H9 (cell line): ENCODE data around the gene PDXDC1. TPM values are rescaled to one million over a fixed set of nuclear protein-coding genes. Genes with fewer than 3 reads are reported as not detected.
"Not testable (repeated sequence)": the region's sequence is repeated elsewhere in the genome, so short reads cannot be mapped to it uniquely, and the experiment has no call there.

Experiments
- DNase-seq: peaks from one replicate; pipeline ENCODE4 v3.0.0-alpha.2; 2017
- H2AFZ ChIP-seq: one replicate; pipeline ENCODE4 v1.6.1; 2013; ENCODE audit warnings: mild to moderate bottlenecking, low read length, control low read depth, moderate library complexity
- H2AK5ac ChIP-seq: 2 replicates; pipeline ENCODE4 v1.6.1; 2013; ENCODE audit warnings: low read length, control low read depth, mixed read lengths; ENCODE audit not compliant: insufficient read length
- H2BK120ac ChIP-seq: one replicate; pipeline ENCODE4 v1.6.1; 2013; ENCODE audit warnings: low read depth, mild to moderate bottlenecking, low read length, control low read depth, inconsistent platforms; ENCODE audit not compliant: poor library complexity, severe bottlenecking
- H2BK12ac ChIP-seq: 2 replicates; pipeline ENCODE4 v1.6.1; 2013; ENCODE audit warnings: low read length, control low read depth, mixed read lengths, low read depth; ENCODE audit not compliant: insufficient read length
- H2BK15ac ChIP-seq: 2 replicates; pipeline ENCODE4 v1.6.1; 2013; ENCODE audit warnings: low read depth, low read length, control low read depth
- H2BK20ac ChIP-seq: one replicate; pipeline ENCODE4 v1.6.1; 2013; ENCODE audit warnings: low read depth, mild to moderate bottlenecking, low read length, control low read depth, inconsistent platforms; ENCODE audit not compliant: poor library complexity, severe bottlenecking
- H2BK5ac ChIP-seq: 2 replicates; pipeline ENCODE4 v1.6.1; 2013; ENCODE audit warnings: low read length, control low read depth, mixed read lengths; ENCODE audit not compliant: insufficient read length
- H3K14ac ChIP-seq: 2 replicates; pipeline ENCODE4 v1.6.1; 2013; ENCODE audit warnings: low read length, control low read depth; ENCODE audit not compliant: insufficient read depth
- H3K18ac ChIP-seq: 2 replicates; pipeline ENCODE4 v1.6.1; 2013; ENCODE audit warnings: low read depth, mild to moderate bottlenecking, mixed read lengths, low read length, control low read depth; ENCODE audit not compliant: insufficient read length
- H3K23ac ChIP-seq: 2 replicates; pipeline ENCODE4 v1.6.1; 2013; ENCODE audit warnings: low read length, control low read depth, mixed read lengths, low read depth; ENCODE audit not compliant: insufficient read length
- H3K23me2 ChIP-seq: 2 replicates; pipeline ENCODE4 v1.6.1; 2013; ENCODE audit warnings: low read depth, mild to moderate bottlenecking, mixed read lengths, low read length, control low read depth; ENCODE audit not compliant: insufficient read length, poor library complexity, severe bottlenecking
- H3K27ac ChIP-seq: 2 replicates; pipeline ENCODE4 v1.5.1; 2013; ENCODE audit warnings: low read length, control low read depth, mixed read lengths, low read depth; ENCODE audit not compliant: insufficient read length
- H3K27me3 ChIP-seq: 2 replicates; pipeline ENCODE4 v1.6.1; 2013; ENCODE audit warnings: low read length, control low read depth, inconsistent platforms; ENCODE audit not compliant: insufficient read depth
- H3K4ac ChIP-seq: 2 replicates; pipeline ENCODE4 v1.6.1; 2013; ENCODE audit warnings: low read depth, mild to moderate bottlenecking, control low read depth, inconsistent platforms, low read length, moderate library complexity
- H3K4me1 ChIP-seq: 2 replicates; pipeline ENCODE4 v1.6.1; 2013; ENCODE audit warnings: low read length, control low read depth, inconsistent platforms; ENCODE audit not compliant: insufficient read depth
- H3K4me2 ChIP-seq: 2 replicates; pipeline ENCODE4 v1.6.1; 2013; ENCODE audit warnings: low read length, control low read depth, mixed read lengths; ENCODE audit not compliant: insufficient read length, insufficient read depth
- H3K56ac ChIP-seq: 2 replicates; pipeline ENCODE4 v1.6.1; 2013; ENCODE audit warnings: low read depth, mild to moderate bottlenecking, mixed read lengths, low read length, control low read depth; ENCODE audit not compliant: insufficient read length
- H3K79me1 ChIP-seq: 2 replicates; pipeline ENCODE4 v1.6.1; 2013; ENCODE audit warnings: low read depth, mild to moderate bottlenecking, moderate library complexity, low read length, control low read depth, inconsistent platforms; ENCODE audit not compliant: insufficient read depth, poor library complexity, severe bottlenecking
- H3K79me2 ChIP-seq: 2 replicates; pipeline ENCODE4 v1.6.1; 2013; ENCODE audit warnings: low read length, control low read depth, inconsistent platforms; ENCODE audit not compliant: insufficient read depth
- H3K9ac ChIP-seq: 2 replicates; pipeline ENCODE4 v1.6.1; 2013; ENCODE audit warnings: low read length, control low read depth, mixed read lengths; ENCODE audit not compliant: insufficient read length; ENCODE audit errors: extremely low read depth
- H3K9me3 ChIP-seq: one replicate; pipeline ENCODE4 v1.6.1; 2013; ENCODE audit warnings: low read depth, low read length, inconsistent platforms; ENCODE audit not compliant: control insufficient read depth
- H3T11ph ChIP-seq: one replicate; pipeline ENCODE4 v1.6.1; 2013; ENCODE audit warnings: mild to moderate bottlenecking, low read length, control low read depth, inconsistent platforms
- H4K20me1 ChIP-seq: one replicate; pipeline ENCODE4 v1.6.1; 2013; ENCODE audit not compliant: control insufficient read depth, insufficient read length, insufficient read depth
- H4K5ac ChIP-seq: 2 replicates; pipeline ENCODE4 v1.6.1; 2013; ENCODE audit warnings: low read depth, mild to moderate bottlenecking, mixed read lengths, low read length, control low read depth; ENCODE audit not compliant: insufficient read length
- H4K8ac ChIP-seq: replicated peaks from 2 replicates; pipeline ENCODE4 v1.6.1; 2013; ENCODE audit warnings: low read length, control low read depth, mixed read lengths, low read depth; ENCODE audit not compliant: insufficient read length
- H4K91ac ChIP-seq: 2 replicates; pipeline ENCODE4 v1.6.1; 2013; ENCODE audit warnings: low read depth, mild to moderate bottlenecking, moderate library complexity, mixed read lengths, low read length, control low read depth; ENCODE audit not compliant: insufficient read length
- H3K27ac Mint-ChIP-seq, 3 experiments: 2 replicates in 2 of 3; 3 replicates in 1 of 3; pipeline ENCODE4 v1.8.0; 2020 to 2021; ENCODE audit warnings: mixed read lengths in 3 of 3, mild to moderate bottlenecking in 1 of 3, moderate library complexity in 1 of 3
- H3K27me3 Mint-ChIP-seq: 2 replicates; pipeline ENCODE4 v1.8.0; 2021; ENCODE audit warnings: low read depth, mild to moderate bottlenecking, moderate library complexity, mixed read lengths
- H3K36me3 Mint-ChIP-seq, 3 experiments: 2 replicates in 2 of 3; 3 replicates in 1 of 3; pipeline ENCODE4 v1.8.0; 2020 to 2021; ENCODE audit warnings: low read depth in 3 of 3, mixed read lengths in 3 of 3; ENCODE audit not compliant: insufficient read depth in 1 of 3
- H3K4me1 Mint-ChIP-seq, 2 experiments: 2 replicates each; pipeline ENCODE4 v1.8.0; 2020; ENCODE audit warnings: mixed read lengths in 2 of 2
- H3K4me3 Mint-ChIP-seq, 2 experiments: 2 replicates in 1 of 2; 3 replicates in 1 of 2; pipeline ENCODE4 v1.8.0; 2020 to 2021; ENCODE audit warnings: mild to moderate bottlenecking in 2 of 2, mixed read lengths in 2 of 2, moderate library complexity in 1 of 2
- H3K9me3 Mint-ChIP-seq, 2 experiments: 2 replicates in 1 of 2; 3 replicates in 1 of 2; pipeline ENCODE4 v1.8.0; 2020; ENCODE audit warnings: mild to moderate bottlenecking in 2 of 2, mixed read lengths in 2 of 2, moderate library complexity in 1 of 2
- WGBS: extraction: QIAGEN DNeasy Blood & Tissue Kit; methylation state at CpG from one replicate; pipeline ENCODE4 v1.1.7; 2013; ENCODE audit warnings: missing lambda C conversion rate, low lambda C conversion rate, mixed read lengths; ENCODE audit not compliant: insufficient read length; ENCODE audit errors: extremely low coverage; 5-methylcytosine and 5-hydroxymethylcytosine counted together
- total RNA-seq: library from RNA; stranded (reverse); gene quantifications from 2 replicates; pipeline ENCODE4 v1.2.1, GENCODE V29; 2021

Gene PDXDC1
- total RNA-seq, 1 experiment from 2014 or later: 112 TPM

GRCh38 chr16:15166177-15166576 lies 191.4 kb downstream of the PDXDC1 start:
- not testable (repeated sequence) for H4K5ac ChIP-seq, H3K4me3 Mint-ChIP-seq, H3K79me1 ChIP-seq, H4K20me1 ChIP-seq, H3K4me2 ChIP-seq, H3K4ac ChIP-seq, H3K9me3 Mint-ChIP-seq, H2BK120ac ChIP-seq, H2AK5ac ChIP-seq, H3K4me1 ChIP-seq, H3T11ph ChIP-seq, H2BK12ac ChIP-seq, H3K27me3 ChIP-seq, H3K56ac ChIP-seq, H2AFZ ChIP-seq, H3K9ac ChIP-seq, H3K9me3 ChIP-seq, H3K36me3 Mint-ChIP-seq, H2BK5ac ChIP-seq, H2BK15ac ChIP-seq, H3K18ac ChIP-seq, H4K91ac ChIP-seq, H3K23me2 ChIP-seq, H2BK20ac ChIP-seq, H3K23ac ChIP-seq, H4K8ac ChIP-seq, H3K27ac ChIP-seq, DNase-seq, H3K27me3 Mint-ChIP-seq, H3K14ac ChIP-seq, H3K79me2 ChIP-seq, H3K27ac Mint-ChIP-seq
- peaks cover 21 to 22% of the 10 kb centered on the region in 2 experiments for H3K4me1 Mint-ChIP-seq

DNA sequence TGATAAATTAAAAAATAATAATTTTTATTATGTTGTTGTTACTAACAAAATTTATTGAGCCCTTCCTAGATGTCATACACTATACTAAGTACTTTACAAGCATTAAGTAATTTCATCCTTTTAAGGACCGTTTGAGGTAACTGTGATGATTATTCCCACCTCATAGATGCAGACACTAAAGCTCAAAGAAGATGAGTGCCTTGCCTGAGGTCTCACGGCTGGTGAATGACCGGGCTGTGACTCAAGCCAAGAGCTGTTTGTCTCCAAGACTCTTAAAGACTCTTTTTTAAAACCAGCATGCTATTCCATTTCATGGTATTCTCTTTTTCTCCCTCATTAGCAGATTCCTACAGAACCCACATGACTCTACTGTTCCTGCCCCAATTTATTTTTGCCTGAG lies 193.5 kb downstream of the PDXDC1 start:
- not testable (repeated sequence) for H4K91ac ChIP-seq, H2BK15ac ChIP-seq, H3K23me2 ChIP-seq, H3K4me2 ChIP-seq, H3K79me2 ChIP-seq, H3K18ac ChIP-seq, H3K4ac ChIP-seq, H3K9ac ChIP-seq, H3K27ac Mint-ChIP-seq, H3K9me3 Mint-ChIP-seq, H3K56ac ChIP-seq, H3K4me1 ChIP-seq, H3K23ac ChIP-seq, H2AK5ac ChIP-seq, H2BK12ac ChIP-seq, H3K79me1 ChIP-seq, H3K36me3 Mint-ChIP-seq, H3K27ac ChIP-seq, H3K4me3 Mint-ChIP-seq, H2BK5ac ChIP-seq, DNase-seq, H3K27me3 ChIP-seq, H4K5ac ChIP-seq, H3K14ac ChIP-seq, H4K8ac ChIP-seq, H3K4me1 Mint-ChIP-seq, H3K27me3 Mint-ChIP-seq, H2AFZ ChIP-seq, H3K9me3 ChIP-seq, H3T11ph ChIP-seq, H4K20me1 ChIP-seq, H2BK120ac ChIP-seq, H2BK20ac ChIP-seq
- no CpG with 5 or more reads among the region's 3 CpGs for WGBS
